HG02970 (cell line): ENCODE measurements around the gene STIL.

ENCODE experiments used
- ATAC-seq: cut with Tn5 transposase; IDR thresholded peaks from one replicate; pipeline ENCODE4 v1.9.1; 2021; ENCODE audit warnings: mild to moderate bottlenecking, moderate library complexity, moderate number of reproducible peaks; ENCODE audit not compliant: unreplicated experiment, low FRiP score

Gene STIL

DNA sequence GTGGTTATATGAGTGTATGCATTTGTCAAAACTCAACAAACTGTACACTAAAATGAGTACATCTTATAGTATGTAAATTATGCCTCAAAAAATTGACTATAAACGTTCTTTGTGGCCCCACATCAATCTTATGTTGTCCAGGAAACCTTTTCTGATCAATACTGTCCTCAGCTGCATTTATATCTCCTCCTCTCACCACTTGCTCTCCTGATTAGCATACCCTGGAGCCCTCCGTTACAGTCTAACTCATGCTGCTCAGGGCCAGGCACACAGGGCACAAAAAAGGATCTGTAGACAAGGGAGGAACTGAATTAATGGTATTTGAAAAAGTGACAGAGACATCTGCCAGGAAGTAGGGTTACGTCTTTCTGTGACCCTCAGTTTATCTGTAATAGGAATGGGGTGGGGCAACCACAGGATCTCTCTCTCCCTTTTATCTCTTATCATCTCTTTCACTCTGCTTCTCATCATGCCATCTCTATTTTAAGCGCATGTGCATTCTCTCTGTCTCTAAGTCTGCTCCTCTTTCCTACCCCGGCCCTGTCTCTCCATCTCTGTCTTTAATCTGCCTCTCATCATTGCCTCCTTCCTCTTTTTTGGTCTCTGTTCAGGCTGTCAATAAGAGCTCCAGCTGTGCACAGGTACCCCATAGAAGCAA is 74.9 kb downstream of the STIL start:
- ATAC-seq, result no peak

DNA sequence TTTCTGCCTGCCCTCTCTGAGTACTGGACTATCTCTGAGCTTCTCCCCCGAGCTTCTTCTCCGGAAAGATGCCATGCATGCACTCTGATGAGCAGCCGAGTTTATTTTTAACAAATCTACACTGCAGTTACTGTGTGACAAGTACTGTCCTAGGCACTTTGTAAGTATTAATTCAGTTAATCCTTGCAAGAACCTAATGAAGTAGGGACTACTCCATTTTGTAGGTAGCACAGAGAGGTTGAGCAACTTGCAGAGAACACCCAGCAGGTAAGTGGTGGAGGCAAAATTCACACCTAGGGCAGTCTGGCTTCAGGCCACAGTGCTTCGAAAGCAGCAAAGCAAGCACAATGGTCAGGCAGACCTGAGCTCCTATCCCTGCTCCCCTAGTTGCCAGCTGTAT is 78.1 kb downstream of the STIL start:
- ATAC-seq, result no peak

DNA sequence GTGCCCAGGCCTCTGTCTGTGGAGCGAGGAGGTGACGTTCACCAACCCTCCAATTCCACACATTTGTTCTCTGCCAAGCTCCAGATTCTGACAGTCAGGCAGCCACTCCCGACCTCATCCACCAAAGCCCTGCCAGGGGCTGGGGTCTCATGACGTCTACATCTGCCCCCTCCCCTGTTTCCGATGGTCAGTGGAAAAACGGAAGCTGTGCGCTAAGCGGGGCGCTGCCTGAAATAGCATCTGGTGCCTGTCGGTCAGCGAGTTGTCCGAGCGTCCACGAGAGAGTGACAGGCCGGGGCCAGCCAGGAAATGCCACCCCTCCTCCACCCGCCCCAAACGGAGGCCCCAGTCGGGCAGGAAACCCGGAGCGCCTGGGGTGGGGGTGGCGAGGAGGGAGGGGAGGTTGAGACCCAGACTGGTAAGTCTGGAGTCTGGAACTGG is 78.7 kb downstream of the STIL start:
- no peak for ATAC-seq

DNA sequence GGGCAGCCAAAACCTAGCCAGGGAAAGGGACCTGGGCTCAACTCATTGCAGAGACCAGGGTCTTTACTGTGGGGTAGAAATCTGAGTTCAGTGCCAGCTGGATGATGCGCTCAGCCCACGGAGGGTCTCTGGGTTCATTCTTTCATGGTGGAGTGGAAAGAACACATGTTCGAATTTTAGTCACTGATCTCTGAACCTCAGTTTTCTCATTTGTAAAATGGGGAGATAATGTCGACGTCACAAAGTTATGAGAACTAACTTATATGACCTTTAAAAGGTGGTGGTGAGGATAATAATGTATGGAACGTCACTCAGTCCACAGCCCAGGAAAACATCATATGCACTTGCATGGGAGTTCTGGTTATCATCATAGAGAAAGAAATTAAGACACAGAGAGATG is 80.8 kb downstream of the STIL start:
- no peak for ATAC-seq

DNA sequence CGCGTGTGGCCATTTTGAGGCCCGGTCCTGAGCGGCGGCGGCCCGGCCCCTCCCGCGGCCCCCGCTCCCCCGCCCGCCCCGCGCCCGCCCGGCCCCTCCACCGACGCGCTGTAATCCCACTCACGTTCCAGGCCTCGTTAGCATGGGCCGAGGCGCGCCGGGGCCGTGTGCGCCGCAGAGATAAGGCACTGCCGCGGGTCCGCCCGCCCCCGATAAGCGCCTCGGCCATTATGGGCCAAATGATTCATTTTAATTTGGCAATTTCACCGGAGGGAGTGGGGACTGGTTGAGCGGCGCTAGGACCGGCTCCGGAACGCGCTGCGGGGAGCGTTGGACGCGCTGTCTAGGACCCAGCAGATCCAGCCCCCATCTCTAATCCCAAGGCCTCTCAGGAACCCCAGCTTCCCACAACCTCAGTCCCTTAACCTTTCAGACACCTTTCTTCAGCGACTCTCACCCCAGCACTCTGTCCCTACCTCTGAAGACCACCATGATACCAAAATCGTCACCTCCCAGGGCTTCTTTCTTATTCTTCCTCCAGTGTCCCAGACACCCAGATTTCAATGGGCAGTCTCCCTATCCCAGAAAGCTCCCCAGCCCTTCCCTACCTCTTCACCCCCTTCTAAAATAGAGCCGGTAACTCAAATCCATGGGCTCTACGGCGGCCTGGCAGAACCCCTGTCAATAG is 81.6 kb downstream of the STIL start, which contains the start of gene TAL1:
TSS of gene TAL1 (minus strand) at position 39 of the 688 bp plus-strand sequence. CDS start 6,337 bp downstream, outside the sequence.
- no peak for ATAC-seq

DNA sequence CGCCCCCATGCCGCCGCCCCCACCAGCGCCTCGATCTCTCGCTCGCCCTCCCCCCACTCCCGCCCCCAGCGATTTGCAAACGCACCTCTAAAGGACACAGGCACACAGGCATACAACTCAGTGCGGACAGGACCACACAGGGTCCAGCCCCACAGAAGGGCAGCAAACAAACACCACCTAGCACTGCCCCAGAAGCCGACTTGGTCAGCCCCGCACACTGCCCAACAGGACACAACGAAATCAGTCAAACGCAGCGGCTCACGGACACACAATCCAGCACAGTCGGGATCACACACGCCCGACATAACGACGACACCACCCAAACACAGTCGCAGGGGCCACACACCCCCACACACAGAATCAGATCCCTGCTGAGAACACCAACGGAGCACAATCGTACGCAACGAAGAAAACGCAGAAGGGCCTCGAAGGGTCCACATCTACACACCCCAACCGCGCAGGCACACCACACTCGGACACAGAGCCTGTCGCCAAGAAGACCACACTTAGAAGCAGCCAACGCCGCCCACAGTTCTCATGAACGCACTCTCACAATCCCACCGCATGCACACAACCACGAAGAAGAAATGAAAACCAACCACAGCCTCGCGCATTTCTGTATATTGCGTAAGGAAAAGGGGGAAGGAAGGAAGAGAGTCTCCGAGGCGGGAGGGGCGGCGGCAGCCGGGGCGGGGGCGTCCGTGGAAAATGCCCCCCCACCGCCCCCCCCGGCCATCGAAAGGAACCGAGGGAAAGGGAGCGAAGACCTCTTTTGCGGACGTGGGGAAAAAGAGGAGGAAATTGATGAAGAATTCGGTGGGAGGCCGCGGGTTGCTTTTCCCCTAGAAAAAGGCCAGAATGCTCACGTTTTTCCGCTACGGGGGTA is 82.4 kb downstream of the STIL start:
- no peak for ATAC-seq

DNA sequence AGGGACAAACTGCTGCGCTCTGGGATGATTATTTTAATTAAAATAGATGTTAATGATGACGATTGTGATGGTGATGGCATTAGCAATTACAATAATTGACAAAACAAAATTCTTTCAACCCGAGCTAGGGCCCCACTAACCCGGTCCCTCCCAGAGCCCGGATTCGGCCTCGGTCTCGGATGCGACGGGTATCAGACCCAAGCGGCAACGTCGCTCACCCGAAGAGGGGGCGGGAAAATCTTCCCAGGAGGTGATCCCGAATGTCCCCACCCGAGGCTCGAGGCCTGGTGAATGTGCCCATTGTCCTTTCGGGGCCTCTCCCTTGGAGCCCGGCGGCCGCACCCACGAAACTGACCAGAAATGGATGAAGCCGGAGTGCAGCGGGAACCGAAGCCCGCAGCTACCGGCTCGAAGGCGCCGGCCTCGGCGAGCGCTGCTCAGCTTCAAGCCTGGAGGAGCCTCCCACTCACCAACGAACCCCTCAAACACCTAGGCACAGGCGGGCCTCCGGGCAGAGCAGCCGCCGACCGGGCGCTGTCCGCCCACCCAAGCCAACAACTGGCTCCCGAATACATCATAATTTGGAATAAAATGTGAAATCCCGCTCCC is 83.2 kb downstream of the STIL start:
- no peak for ATAC-seq

DNA sequence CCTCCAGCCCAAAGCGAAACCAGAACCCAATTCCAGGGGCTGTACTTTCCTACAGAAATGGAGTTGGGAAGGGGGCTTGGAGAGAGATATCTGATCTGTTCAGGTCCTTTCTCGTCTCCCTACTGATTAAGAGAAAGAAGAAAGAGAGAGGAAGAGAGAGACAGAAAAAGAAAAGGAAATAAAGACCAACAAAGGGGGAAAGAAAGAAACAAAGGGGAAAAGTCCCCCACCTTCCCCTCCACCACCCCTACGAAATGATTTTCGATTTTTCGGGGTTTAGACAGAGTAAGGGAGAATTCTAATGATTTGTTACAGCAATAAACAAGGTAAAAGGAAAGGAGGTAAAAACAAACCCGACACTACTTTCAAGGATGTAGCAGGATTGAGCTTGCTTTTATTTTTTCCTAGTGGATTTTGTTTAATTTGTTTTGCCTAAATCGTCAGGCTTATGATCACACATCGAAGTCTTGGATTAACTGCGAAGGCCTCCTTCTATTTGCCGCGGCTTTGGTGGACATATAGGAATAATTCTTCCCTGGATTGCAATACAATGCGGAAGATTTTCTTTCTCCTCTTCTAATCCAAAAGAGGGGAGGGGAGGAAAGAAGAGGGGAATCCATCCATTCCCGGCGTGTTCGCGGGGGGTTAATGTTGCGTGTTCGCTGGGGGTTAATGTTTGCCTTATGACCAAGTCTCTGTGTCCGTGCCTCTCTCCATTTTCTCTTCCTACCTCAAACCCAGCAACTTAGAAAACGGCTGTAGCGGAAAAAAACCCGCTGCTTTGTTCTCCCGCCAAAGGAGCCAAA is 83.9 kb downstream of the STIL start:
- ATAC-seq, result no peak

DNA sequence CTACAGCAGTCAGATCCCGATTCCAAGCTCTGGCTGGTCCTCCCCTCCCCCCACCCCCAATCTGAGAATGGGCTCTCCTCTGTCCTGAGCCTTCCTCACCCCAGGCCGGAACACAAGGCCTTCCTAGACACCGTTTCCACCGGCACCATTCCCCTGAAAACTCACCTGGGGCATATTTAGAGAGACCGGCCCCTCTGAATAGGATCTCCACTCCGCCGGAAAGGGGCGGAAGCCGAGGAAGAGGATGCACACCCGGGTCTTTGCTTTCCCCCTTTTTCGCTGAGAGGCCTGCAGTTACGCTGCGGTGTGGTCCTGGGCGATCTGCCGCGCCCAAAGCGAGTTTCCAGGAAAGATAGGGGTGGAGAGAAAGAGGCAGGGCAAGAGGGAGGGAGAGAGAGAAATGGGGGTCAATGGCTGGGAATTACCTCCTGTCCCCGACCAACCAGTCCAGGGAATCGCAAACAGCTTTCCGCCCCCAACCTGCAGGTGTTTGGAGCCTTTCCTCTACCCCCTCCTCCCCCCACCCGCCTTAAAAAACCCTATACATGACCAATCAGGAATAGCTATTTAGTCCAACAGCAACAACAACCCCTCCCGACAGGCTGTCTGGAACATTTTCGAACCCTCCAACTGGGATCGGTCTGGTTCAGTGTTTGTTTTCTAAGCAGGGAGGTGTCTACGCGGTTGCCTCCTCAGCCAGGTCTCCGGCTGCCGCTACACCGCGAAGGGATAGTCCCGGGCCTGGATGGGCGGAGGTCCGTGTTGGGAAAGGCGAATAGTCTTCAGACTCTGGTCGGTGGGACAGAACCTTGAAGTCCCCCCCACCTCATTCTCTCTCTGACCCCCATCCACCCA is 84.7 kb downstream of the STIL start:
- ATAC-seq, result no peak

DNA sequence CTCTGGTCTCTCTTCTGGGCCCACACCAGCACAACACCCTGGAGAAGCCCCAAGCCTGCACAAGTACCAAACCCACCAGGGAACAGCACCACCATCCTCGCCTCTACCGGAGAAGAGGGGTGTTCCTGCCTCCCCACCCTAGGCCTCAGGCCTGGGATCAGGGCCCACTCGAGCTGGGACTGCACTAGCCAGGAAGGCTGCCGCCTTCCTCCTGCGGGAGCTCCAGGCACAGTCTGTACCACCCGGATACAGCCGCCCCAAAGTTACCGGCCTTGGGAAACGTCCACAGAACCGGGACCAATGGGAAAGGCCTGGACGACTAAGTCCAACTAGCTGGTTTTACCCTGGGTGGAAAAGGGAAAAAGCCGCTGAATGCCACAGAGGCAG is 85.3 kb downstream of the STIL start:
- no peak for ATAC-seq

DNA sequence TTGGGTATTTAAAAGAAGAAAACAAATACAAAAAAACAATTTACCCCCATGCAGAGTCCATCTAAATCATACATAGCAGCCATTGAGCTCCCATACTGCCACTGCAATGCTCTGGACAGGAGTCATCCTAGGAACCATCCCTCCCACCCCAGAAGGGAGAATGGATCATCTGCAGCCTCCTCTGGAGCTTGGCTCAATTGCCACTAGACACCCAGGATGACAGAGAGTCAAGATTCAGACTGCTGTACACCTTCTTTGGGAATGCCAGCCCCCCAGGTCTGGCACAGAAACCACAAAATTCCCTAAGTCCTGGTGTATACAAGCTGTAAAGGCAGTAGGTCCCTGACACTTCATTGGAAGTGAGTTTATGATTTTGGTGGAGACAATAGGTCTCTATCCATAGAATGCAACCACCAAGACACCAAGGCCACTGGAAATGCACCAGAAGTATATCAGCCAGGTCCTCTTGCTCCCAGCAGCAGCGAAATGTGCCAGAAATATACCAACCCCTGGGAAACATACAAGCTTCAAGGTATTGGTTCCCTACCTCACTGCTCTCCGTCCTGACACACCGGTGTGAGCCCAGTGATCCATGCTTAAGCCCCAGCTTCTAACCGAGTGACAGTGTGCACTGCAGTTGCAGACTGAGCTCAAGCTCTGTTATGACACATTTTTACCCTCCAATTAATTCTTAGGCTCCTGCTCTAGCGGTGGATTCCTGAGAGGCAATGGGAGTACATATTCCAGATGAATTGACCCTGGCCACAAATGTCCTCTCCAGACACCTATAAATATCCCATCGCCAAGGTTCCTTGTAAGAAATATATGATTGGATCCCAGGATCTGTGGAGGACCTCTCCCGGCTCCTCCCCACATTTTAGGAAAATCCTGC is 86.4 kb downstream of the STIL start:
- ATAC-seq, result no peak

DNA sequence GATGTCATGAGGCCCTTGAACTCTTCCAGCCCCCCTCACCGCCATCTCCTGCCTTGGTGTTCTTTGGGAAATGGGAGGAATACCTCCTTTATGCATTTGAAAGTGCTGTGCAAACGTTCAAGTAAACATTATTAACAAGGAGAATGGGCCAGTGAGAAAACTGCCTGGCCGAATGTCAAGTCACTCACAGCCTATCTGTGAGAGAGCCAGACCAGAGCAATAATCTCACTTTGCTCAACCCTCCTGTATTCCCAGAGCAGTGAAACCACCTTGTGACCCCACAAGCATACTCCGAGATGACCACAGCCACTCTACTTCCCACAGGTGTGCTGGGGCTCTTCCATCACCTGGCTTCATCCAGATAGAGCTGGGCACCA is 87.1 kb downstream of the STIL start:
- ATAC-seq, result no peak

DNA sequence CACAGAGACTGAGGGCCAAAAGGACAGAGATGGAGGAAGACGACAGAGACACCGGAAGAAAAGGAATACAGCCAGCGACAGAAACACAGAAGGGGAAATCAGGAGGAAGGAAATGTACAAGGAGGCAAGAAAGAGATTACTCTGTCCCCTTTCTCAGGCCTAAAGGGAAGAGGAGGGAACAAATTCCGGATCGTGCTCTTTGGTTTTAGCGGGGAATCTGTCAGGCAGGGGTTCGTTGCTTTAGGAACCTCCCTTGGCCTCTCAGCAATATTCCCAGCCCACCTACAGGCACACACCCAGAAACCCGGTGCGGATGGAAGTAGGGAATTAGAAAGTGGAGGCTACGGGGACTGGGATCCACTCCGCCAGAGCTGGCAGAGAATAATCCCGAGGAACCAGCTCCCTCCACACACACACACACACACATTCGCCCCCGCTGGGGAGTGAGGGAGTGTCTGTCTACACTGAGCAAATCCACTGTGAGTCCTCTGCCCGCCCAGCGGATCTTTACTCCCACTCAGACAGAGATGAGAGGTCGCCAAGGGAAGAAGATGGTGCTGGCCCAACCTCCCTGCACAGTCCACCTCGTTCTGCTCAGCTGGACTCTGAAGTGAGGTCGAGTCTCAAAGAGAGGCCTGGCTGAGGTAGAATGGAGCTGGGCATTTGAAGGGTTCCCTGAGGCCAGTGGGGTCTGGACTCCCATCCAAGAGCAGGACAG is 87.7 kb downstream of the STIL start:
- ATAC-seq, result no peak

DNA sequence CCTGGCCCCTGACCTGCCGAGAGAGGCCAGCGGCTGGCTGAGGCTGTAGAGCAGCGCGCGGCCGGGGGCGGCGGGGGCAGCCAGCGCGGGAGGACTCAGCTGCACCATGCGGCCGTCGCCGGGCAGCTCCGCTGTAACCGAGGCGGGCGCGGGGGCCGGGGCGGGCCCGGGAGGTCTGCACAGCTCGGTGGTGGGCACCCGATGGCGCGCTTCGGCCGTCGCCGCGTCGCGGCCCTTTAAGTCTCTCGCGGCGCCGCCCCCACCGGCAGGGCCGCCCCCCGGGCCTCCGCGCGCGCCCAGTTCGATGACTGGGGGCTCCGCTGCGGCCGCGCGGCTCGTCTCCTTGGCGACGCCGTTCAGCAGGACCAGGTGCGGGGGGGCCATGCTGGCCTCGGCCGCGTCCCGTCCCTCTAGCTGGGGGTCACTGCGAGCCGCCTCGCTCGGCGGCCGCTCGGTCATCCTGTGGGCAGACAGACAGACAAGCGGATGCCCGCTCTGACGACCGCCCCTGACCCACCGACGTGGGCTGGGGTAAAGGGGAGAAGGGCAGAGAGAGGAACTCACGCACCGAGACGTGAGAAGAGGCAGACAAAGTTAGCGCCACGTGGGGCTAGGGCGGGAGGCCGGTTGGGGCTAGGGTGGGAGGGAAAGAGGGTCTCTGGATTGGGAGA is 88.4 kb downstream of the STIL start:
- ATAC-seq, result no peak

DNA sequence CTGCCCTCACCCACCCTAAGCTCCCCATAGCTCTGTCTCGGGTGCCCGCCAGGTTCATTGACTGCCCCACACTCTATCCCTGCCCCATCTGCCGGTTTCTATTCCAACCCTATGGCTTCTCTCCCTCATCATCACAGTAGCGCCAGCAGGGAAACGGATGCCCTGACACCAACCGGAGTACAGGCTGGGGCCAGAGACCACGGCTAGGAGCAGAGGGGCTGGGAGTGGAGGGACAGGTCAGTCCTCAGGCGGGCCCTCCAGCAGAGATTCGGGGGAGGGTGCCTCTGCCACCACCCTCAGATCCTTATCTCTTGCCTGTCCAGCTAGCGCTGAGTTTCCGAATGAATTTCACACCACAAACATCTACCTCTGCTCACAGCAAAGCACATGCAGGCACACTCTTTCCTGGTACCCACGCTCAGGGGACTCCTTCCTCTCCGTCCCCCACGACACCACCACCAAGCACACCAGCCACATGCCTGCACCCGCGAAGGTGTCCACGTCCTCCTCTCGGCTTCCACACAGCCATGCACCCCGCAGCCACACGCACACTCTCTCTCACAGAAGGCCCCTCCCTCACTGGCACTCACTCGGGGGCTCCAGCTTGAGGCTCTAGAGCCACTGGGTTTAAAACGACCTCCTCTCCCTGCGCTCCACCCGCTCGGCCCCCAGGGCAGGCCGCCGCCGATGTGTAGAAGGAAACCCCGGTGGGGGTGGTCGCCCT is 89.1 kb downstream of the STIL start:
- ATAC-seq, result no peak

DNA sequence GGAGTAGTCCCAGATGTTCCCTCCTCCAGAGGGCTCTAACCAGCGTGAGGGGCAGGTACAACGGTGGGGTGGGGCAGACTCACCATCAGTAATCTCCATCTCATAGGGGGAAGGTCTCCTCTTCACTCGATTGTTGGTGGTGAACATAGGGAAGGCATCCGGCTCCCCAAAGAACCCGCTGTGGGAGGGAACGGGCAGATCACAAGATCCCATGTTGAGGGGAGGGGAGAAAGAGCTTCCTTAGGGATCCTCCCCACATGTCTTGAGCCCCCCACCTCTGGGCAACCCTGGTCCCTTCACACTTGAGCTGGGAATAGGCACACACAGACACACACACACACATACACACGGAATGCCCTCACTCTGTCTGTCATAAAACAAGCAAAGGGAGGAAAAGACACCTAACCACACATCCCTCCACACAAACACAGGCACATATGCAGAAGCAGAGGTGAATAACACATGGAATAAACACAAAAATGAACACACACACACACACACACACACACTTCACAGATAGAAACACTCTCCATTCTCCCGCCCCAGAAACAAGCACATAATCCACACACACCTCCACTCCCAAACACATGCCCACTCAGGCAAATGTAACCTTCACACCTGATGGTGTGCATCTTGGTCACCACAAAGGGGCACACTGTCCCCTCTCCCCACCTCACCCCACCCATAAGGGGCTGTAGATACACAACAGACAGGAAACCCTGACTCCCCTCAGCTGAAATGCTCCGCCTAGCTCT is 89.8 kb downstream of the STIL start:
- ATAC-seq, result no peak
